GM12878 (cell line): ENCODE measurements around the gene LONP1. TPM values are rescaled to one million over a fixed set of nuclear protein-coding genes. Genes with fewer than 3 reads are reported as not detected.
A peak's percentile ranks its signal among the peaks of the same experiment; 100 is the strongest.

Experiments used
- ATAC-seq: fragments of 200-7000 bp; cut with Tn5 transposase; 3 replicates; pipeline ENCODE4 v1.9.1; 2020; ENCODE audit warnings: mild to moderate bottlenecking, moderate library complexity
- BruUV-seq: library from RNA; stranded (reverse); fragments of 400-500 nt; replicated peaks from 2 replicates; lab custom pipeline; 2021; lab: Mats Ljungman, UMichigan
- CTCF ChIA-PET: fragments of 300-600 bp; sonication (Branson Sonifier 250); formaldehyde crosslinking; extraction: SDS; loops from one replicate; lab custom pipeline; 2021; ENCODE audit warnings: inconsistent platforms; lab: Yijun Ruan, JAX
- POLR2A ChIA-PET: fragments of 350-600 bp; formaldehyde crosslinking; extraction: SDS; loops from one replicate; lab custom pipeline; 2021; ENCODE audit warnings: inconsistent platforms; lab: Charles Lee
- RAD21 ChIA-PET: fragments of 300-600 bp; sonication (Branson Sonifier 250); formaldehyde crosslinking; loops from one replicate; lab custom pipeline; 2023; ENCODE audit warnings: antibody characterized with exemption; ENCODE audit not compliant: unreplicated experiment; lab: Charles Lee
- SMC1A ChIA-PET: fragments of 300-600 bp; sonication (Branson Sonifier 250); formaldehyde crosslinking; loops from one replicate; lab custom pipeline; 2023; ENCODE audit not compliant: unreplicated experiment, uncharacterized antibody; lab: Charles Lee
- DNase-seq: peaks from one replicate; pipeline ENCODE4 v3.0.0-alpha.2; 2011; ENCODE audit warnings: low read depth, low spot score
- FAIRE-seq: peaks from 3 replicates; lab custom pipeline; 2011; peaks lifted over from hg19 to GRCh38; lab: Jason Lieb, UNC
- H2AFZ ChIP-seq: 2 replicates; pipeline ENCODE4 v1.6.0; 2011; ENCODE audit warnings: low read depth, low read length, control low read depth; ENCODE audit not compliant: control insufficient read depth
- H3K27ac ChIP-seq: 2 replicates; pipeline ENCODE4 v1.5.1; 2011; ENCODE audit warnings: control low read depth; ENCODE audit not compliant: control insufficient read depth, insufficient read depth
- H3K27me3 ChIP-seq, 2 experiments: replicated peaks in 1 of 2; 2 replicates each; pipeline versions ENCODE4 v1.6.0 to v1.6.1; 2011; ENCODE audit warnings: low read length in 1 of 2; ENCODE audit not compliant: control insufficient read depth in 2 of 2, insufficient read depth in 2 of 2
- H3K36me3 ChIP-seq, 2 experiments: 2 replicates each; pipeline ENCODE4 v1.5.1; 2011; ENCODE audit warnings: low read length in 1 of 2; ENCODE audit not compliant: control insufficient read depth in 2 of 2, insufficient read depth in 2 of 2
- H3K4me1 ChIP-seq: 2 replicates; pipeline ENCODE4 v1.6.1; 2011; ENCODE audit warnings: mild to moderate bottlenecking, low read length, moderate library complexity, mixed read lengths; ENCODE audit not compliant: control insufficient read depth, insufficient read depth
- H3K4me2 ChIP-seq: 2 replicates; pipeline ENCODE4 v1.6.0; 2011; ENCODE audit warnings: control low read depth; ENCODE audit not compliant: control insufficient read depth, insufficient read depth
- H3K4me3 ChIP-seq: fragments of 200-600 bp; sonication (generic); 2 replicates; pipeline ENCODE4 v1.5.1; 2016
- H3K79me2 ChIP-seq: 2 replicates; pipeline ENCODE4 v1.6.0; 2011; ENCODE audit warnings: low read length; ENCODE audit not compliant: control insufficient read depth, insufficient read depth
- H3K9ac ChIP-seq: 2 replicates; pipeline ENCODE4 v1.8.0; 2011; ENCODE audit warnings: low read length, control low read depth, mixed read lengths; ENCODE audit not compliant: control insufficient read depth, insufficient read depth
- H3K9me3 ChIP-seq: replicated peaks from 3 replicates; pipeline ENCODE4 v1.5.1; 2011; ENCODE audit warnings: mild to moderate bottlenecking, low read length; ENCODE audit not compliant: control insufficient read depth, insufficient read depth
- H4K20me1 ChIP-seq: 2 replicates; pipeline ENCODE4 v1.6.0; 2011; ENCODE audit not compliant: control insufficient read depth, insufficient read depth
- BACH1 ChIP-seq: fragments of 450-650 bp; IDR thresholded peaks from 2 replicates; pipeline ENCODE4 v1.6.1; 2017; ENCODE audit warnings: mild to moderate bottlenecking, borderline replicate concordance
- FOXK2 ChIP-seq: fragments of 450-650 bp; IDR thresholded peaks from 2 replicates; pipeline ENCODE4 v1.6.1; 2017; ENCODE audit warnings: mild to moderate bottlenecking, moderate library complexity
- IKZF2 ChIP-seq, 2 experiments: fragments of 450-650 bp; IDR thresholded peaks; 2 replicates each; pipeline ENCODE4 v1.6.1; 2017; ENCODE audit warnings: mild to moderate bottlenecking in 2 of 2, moderate library complexity in 2 of 2
- IRF3 ChIP-seq: fragments of 450-650 bp; IDR thresholded peaks from 2 replicates; pipeline ENCODE4 v1.6.1; 2014; ENCODE audit warnings: mild to moderate bottlenecking
- IRF5 ChIP-seq: fragments of 450-650 bp; IDR thresholded peaks from 2 replicates; pipeline ENCODE4 v1.6.1; 2017; ENCODE audit warnings: borderline replicate concordance
- MYB ChIP-seq: fragments of 150-350 bp; IDR thresholded peaks from 2 replicates; pipeline ENCODE4 v1.6.1; 2014; ENCODE audit warnings: mild to moderate bottlenecking, low read depth, low read length, borderline replicate concordance
- NBN ChIP-seq: fragments of 450-650 bp; IDR thresholded peaks from 2 replicates; pipeline ENCODE4 v1.6.1; 2016
- NR2F1 ChIP-seq: fragments of 450-650 bp; conservative IDR thresholded peaks from 2 replicates; pipeline ENCODE4 v1.6.1; 2017; ENCODE audit warnings: mild to moderate bottlenecking
- PKNOX1 ChIP-seq: fragments of 450-650 bp; IDR thresholded peaks from 2 replicates; pipeline ENCODE4 v1.6.1; 2016; ENCODE audit warnings: mild to moderate bottlenecking
- RELB ChIP-seq: fragments of 450-650 bp; IDR thresholded peaks from 2 replicates; pipeline ENCODE4 v1.6.1; 2017; ENCODE audit warnings: low read depth, mild to moderate bottlenecking, moderate library complexity
- RUNX3 ChIP-seq: IDR thresholded peaks from 2 replicates; pipeline ENCODE4 v1.6.1; 2012; ENCODE audit warnings: low read length, inconsistent platforms
- SMAD5 ChIP-seq: IDR thresholded peaks from 2 replicates; pipeline ENCODE4 v1.6.1; 2016; ENCODE audit warnings: antibody characterized with exemption, low read depth
- SMC3 ChIP-seq: IDR thresholded peaks from 2 replicates; pipeline ENCODE4 v1.6.1; 2011; ENCODE audit warnings: low read length, improper control_type of control experiment, borderline replicate concordance
- SP1 ChIP-seq: IDR thresholded peaks from one replicate; pipeline ENCODE4 v1.6.1; 2011; ENCODE audit warnings: low read depth, low read length
- SUZ12 ChIP-seq: fragments of 200-600 bp; sonication (generic); IDR thresholded peaks from one replicate; pipeline ENCODE4 v1.6.1; 2018; ENCODE audit warnings: antibody characterized with exemption, mild to moderate bottlenecking; ENCODE audit not compliant: unreplicated experiment
- WRNIP1 ChIP-seq: IDR thresholded peaks from 2 replicates; pipeline ENCODE4 v1.6.1; 2011; ENCODE audit warnings: low read depth, low read length, improper control_type of control experiment, borderline replicate concordance
- YY1 ChIP-seq: IDR thresholded peaks from 2 replicates; pipeline ENCODE4 v1.6.1; 2011; ENCODE audit warnings: low read depth, mild to moderate bottlenecking, low read length
- ZNF274 ChIP-seq: IDR thresholded peaks from one replicate; pipeline ENCODE4 v1.8.0; 2011; ENCODE audit not compliant: insufficient read length, insufficient read depth
- WGBS: methylation state at CpG from one replicate; pipeline ENCODE4 v1.1.6; 2016; ENCODE audit warnings: low lambda C conversion rate; ENCODE audit not compliant: insufficient replicate concordance, insufficient coverage; ENCODE audit errors: missing lambda C conversion rate; 5-methylcytosine and 5-hydroxymethylcytosine counted together
- in situ Hi-C: fragments of 300-500 bp; cut with MboI; formaldehyde crosslinking; loops from 9 replicates; pipeline ENCODE4 v1.14.3; 2018; ENCODE audit warnings: mixed read lengths
- intact Hi-C: fragments of 100-400 bp; cut with micrococcal nuclease; formaldehyde crosslinking; loops from one replicate; pipeline ENCODE4 v1.14.2; 2022; ENCODE audit not compliant: unreplicated experiment
- polyA plus RNA-seq, 11 experiments: library from polyadenylated mRNA; depleted of rRNA in 4 of 11; unstranded in 6 of 11; stranded (reverse) in 5 of 11; fragments of >200 nt; fragmentation: Nextera tagmentation in 4 of 11; fragmentation: Illumina TruSeq in 1 of 11; extraction: Ambion mirVana in 4 of 11; extraction: Trizol in 1 of 11; gene quantifications; 1 replicate in 1 of 11; 2 replicates in 10 of 11; pipeline versions ENCODE4 v1.2.1 to v1.2.3, GENCODE V29; 2011 to 2016; ENCODE audit warnings: inconsistent platforms in 2 of 11, missing spikeins in 2 of 11, low read depth in 1 of 11
- total RNA-seq, 4 experiments: library from RNA; depleted of rRNA in 3 of 4; stranded (reverse); fragments of >200 nt in 3 of 4; fragmentation: Illumina TruSeq in 1 of 4; extraction: Trizol in 1 of 4; gene quantifications; 2 replicates each; pipeline versions ENCODE4 v1.2.1 to v1.2.3, GENCODE V29; 2013 to 2021

The LONP1 gene
- total and polyA plus RNA-seq, 10 of the 15 experiments (the other 5 are each of a cell fraction or from before 2014, with no cell fraction given) = 0.61 to 136 (median 59.5) TPM

GRCh38 chr19:5680437-5681368 lies 39.2 kb downstream of the LONP1 start, which contains the start of the genes HSD11B1L and MICOS13 (continued):
- 0 out of 2 replicates have a peak, but pooled peaks have one; percentile 41 for TF ChIP-seq PKNOX1

GRCh38 chr19:5680084-5680436 lies 39.9 kb downstream of the LONP1 start:
- DNase-seq (no peak), ATAC-seq (no peak), FAIRE-seq (peak; percentile 44)
- ChIA-PET CTCF (interaction anchor here (1.0 kb wide), 1 partner anchor 10 kb away, joined by 4 read pairs; the partner anchor contains the start of gene RPL36), SMC1A (no interaction called here), RAD21 (no interaction called here), POLR2A (interaction anchor here (0.5 kb wide), 1 partner anchor 71 kb away, joined by 4 read pairs; no protein-coding TSS in a partner anchor)
- intact Hi-C loops (no loop called here), in situ Hi-C loops (loop anchor here (10.0 kb wide), 1 partner anchor 1435 kb away; the partner anchor contains the start of gene YJU2)
- Histone ChIP-seq H3K27ac (peak overlapping the region; percentile 46), H3K9me3 (no peaks in the 10 kb centered on the region), H3K36me3 (peaks cover 0 to 2% of the 10 kb centered on the region in 2 experiments; a peak in 2 of 4 replicates), H3K27me3 (no peaks in the 10 kb centered on the region), H2AFZ (peak overlapping the region; percentile 77), H3K4me3 (peak overlapping the region; percentile 98), H3K4me2 (peak overlapping the region; percentile 96), H4K20me1 (no peaks in the 10 kb centered on the region), H3K9ac (peak overlapping the region; percentile 81), H3K4me1 (peaks cover 5% of the 10 kb centered on the region; the same call in 1 of the 2 replicates), H3K79me2 (peaks cover 12% of the 10 kb centered on the region)
- BruUV-seq = TSS peak; percentile 89
- WGBS = 3% methylated on average over 23 of the region's 23 CpGs
- TF ChIP-seq RELB (no peak), NR2F1 (0 out of 2 replicates have a peak, but pooled peaks have one; percentile 5), IKZF2 (IDR thresholded peaks at IDR 0.05) (peak in 1 of 2 experiments; percentile 43; a peak in 1 of 4 replicates), SMAD5 (no peak), IRF5 (no peak), FOXK2 (no peak), ZNF274 (no peak), YY1 (no peak), RUNX3 (no peak), NBN (0 out of 2 replicates have a peak, but pooled peaks have one; percentile 66), WRNIP1 (no peak), BACH1 (0 out of 2 replicates have a peak, but pooled peaks have one; percentile 16), IRF3 (no peak), SP1 (no peak), MYB (no peak), SMC3 (no peak), SUZ12 (no peak)
